Measurements from ENCODE around the gene SH2D7. TPM values are rescaled to one million over a fixed set of nuclear protein-coding genes. Genes with fewer than 3 reads are reported as not detected.

SH2D7 gene
- total RNA-seq, 1 experiment from 2014 or later = not detected

DNA sequence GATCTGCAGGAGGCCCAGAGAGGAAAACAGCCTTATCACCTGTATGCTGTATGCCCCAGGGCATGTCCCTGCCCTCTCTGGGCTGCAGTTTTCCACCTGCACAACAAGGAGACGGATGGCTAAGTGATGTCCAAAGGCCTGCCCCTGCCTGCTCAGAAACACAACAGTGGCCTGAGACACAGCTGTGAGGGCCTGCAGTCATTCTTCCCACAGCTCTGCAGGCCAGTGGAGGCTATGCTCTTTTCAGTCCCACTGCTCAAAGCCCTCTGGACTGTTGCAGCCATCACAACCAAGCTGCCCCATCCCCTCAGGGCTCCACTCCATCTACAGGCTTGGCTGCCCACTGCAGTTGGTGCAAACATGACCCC, 9.6 kb upstream of the SH2D7 start:
- Histone ChIP-seq H2BK20ac (ENCODE audit: low read depth, low read length, poor library complexity, severe bottlenecking) (no peak overlapping the region), H2AFZ (ENCODE audit: low read length) (no peak overlapping the region), H2BK120ac (ENCODE audit: low read depth, low read length, poor library complexity, severe bottlenecking) (no peak overlapping the region), H3K27ac (ENCODE audit: insufficient read length, low read depth, low read length) (no peak overlapping the region), H4K20me1 (ENCODE audit: control insufficient read depth, insufficient read depth, insufficient read length) (no peaks in the 10 kb centered on the region), H3K9ac (ENCODE audit: extremely low read depth, insufficient read length, low read length) (no peak overlapping the region), H3K4me2 (ENCODE audit: insufficient read depth, insufficient read length, low read length) (no peak overlapping the region), H4K5ac (ENCODE audit: insufficient read length, low read depth, low read length) (no peak overlapping the region), H3K9me3 (ENCODE audit: control insufficient read depth, low read depth, low read length) (no peaks in the 10 kb centered on the region), H3K79me1 (ENCODE audit: insufficient read depth, low read depth, low read length, poor library complexity, severe bottlenecking) (no peaks in the 10 kb centered on the region), H3K4me1 (ENCODE audit: insufficient read depth, low read length) (no peaks in the 10 kb centered on the region), H3K79me2 (ENCODE audit: insufficient read depth, low read length) (no peaks in the 10 kb centered on the region), H2BK15ac (ENCODE audit: low read depth, low read length) (no peak overlapping the region), H2BK5ac (ENCODE audit: insufficient read length, low read length) (no peak overlapping the region), H3K4ac (ENCODE audit: low read depth, low read length) (no peak overlapping the region), H3K23me2 (ENCODE audit: insufficient read length, low read depth, low read length, poor library complexity, severe bottlenecking) (peaks cover 1% of the 10 kb centered on the region), H3T11ph (ENCODE audit: low read length) (no peak overlapping the region), H3K27me3 (ENCODE audit: insufficient read depth, low read length) (no peaks in the 10 kb centered on the region), H4K8ac (replicated peaks; ENCODE audit: insufficient read length, low read depth, low read length) (no peak overlapping the region), H3K14ac (ENCODE audit: insufficient read depth, low read length) (no peak overlapping the region), H3K56ac (ENCODE audit: insufficient read length, low read depth, low read length) (no peak overlapping the region), H4K91ac (ENCODE audit: insufficient read length, low read depth, low read length) (no peak overlapping the region), H2AK5ac (ENCODE audit: insufficient read length, low read length) (no peak overlapping the region), H3K23ac (ENCODE audit: insufficient read length, low read depth, low read length) (no peak overlapping the region), H3K18ac (ENCODE audit: insufficient read length, low read depth, low read length) (no peak overlapping the region), H2BK12ac (ENCODE audit: insufficient read length, low read depth, low read length) (no peak overlapping the region)
- no CpG with 5 or more reads among the region's 1 CpG for WGBS (ENCODE audit: extremely low coverage, insufficient read length, low lambda C conversion rate)
- H3K27ac Mint-ChIP-seq = no peak overlapping the region
- no peak for DNase-seq
- no peak for TF ChIP-seq CTCF (conservative IDR thresholded peaks at IDR 0.05)
- H3K27me3 Mint-ChIP-seq (ENCODE audit: low read depth) = peaks cover 4% of the 10 kb centered on the region
- H3K36me3 Mint-ChIP-seq (ENCODE audit: insufficient read depth in 1 of 3, low read depth in 3 of 3) = no peaks in the 10 kb centered on the region
- no peak overlapping the region for H3K4me3 Mint-ChIP-seq
- peaks cover 3% of the 10 kb centered on the region in 2 experiments; a peak in 1 of 4 replicates for H3K4me1 Mint-ChIP-seq
- no peaks in the 10 kb centered on the region for H3K9me3 Mint-ChIP-seq
